Ascending aorta (tissue), 2 donors: ENCODE measurements around the gene PGC. TPM values are rescaled to one million over a fixed set of nuclear protein-coding genes. Genes with fewer than 3 reads are reported as not detected.

Experiments used
- DNase-seq, 2 donors: peaks; one replicate each; pipeline ENCODE4 v3.0.0-alpha.2; 2019; ENCODE audit warnings: low spot score in 2 of 2
- H3K27ac ChIP-seq, 2 donors: fragments of 200-600 bp; sonication (generic); one replicate each; pipeline ENCODE4 v1.5.1; 2016 to 2017; ENCODE audit warnings: mild to moderate bottlenecking in 1 of 2
- H3K27me3 ChIP-seq: fragments of 200-600 bp; sonication (generic); one replicate; pipeline ENCODE4 v1.5.1; 2017
- H3K36me3 ChIP-seq, 2 donors: fragments of 200-600 bp; sonication (generic); one replicate each; pipeline ENCODE4 v1.5.1; 2016
- H3K4me1 ChIP-seq, 2 donors: fragments of 200-600 bp; sonication (generic); one replicate each; pipeline ENCODE4 v1.5.1; 2016 to 2017; ENCODE audit warnings: mild to moderate bottlenecking in 1 of 2
- H3K4me3 ChIP-seq, 2 donors: fragments of 200-600 bp; sonication (generic); one replicate each; pipeline ENCODE4 v1.5.1; 2016 to 2017; ENCODE audit warnings: mild to moderate bottlenecking in 1 of 2
- H3K9me3 ChIP-seq, 2 donors: fragments of 200-600 bp; sonication (generic); one replicate each; pipeline ENCODE4 v1.5.1; 2016
- CTCF ChIP-seq, 3 experiments: fragments of 200-600 bp in 2 of 3; fragments of 450-650 bp in 1 of 3; sonication (generic) in 2 of 3; IDR thresholded peaks; one replicate each; pipeline ENCODE4 v1.5.1; 2016 to 2019; ENCODE audit warnings: antibody characterized with exemption in 3 of 3, mild to moderate bottlenecking in 1 of 3, moderate library complexity in 1 of 3
- intact Hi-C: fragments of 100-400 bp; cut with DNase I; formaldehyde crosslinking; loops from one replicate; pipeline ENCODE4 v1.15.1; 2023
- total RNA-seq: library from RNA; depleted of rRNA; stranded (reverse); fragments of >200 nt; gene quantifications from one replicate; pipeline ENCODE4 v1.1.0, GENCODE V29; 2016

Gene PGC
- total RNA-seq, 1 donor from 2014 or later = 0.53 TPM

DNA sequence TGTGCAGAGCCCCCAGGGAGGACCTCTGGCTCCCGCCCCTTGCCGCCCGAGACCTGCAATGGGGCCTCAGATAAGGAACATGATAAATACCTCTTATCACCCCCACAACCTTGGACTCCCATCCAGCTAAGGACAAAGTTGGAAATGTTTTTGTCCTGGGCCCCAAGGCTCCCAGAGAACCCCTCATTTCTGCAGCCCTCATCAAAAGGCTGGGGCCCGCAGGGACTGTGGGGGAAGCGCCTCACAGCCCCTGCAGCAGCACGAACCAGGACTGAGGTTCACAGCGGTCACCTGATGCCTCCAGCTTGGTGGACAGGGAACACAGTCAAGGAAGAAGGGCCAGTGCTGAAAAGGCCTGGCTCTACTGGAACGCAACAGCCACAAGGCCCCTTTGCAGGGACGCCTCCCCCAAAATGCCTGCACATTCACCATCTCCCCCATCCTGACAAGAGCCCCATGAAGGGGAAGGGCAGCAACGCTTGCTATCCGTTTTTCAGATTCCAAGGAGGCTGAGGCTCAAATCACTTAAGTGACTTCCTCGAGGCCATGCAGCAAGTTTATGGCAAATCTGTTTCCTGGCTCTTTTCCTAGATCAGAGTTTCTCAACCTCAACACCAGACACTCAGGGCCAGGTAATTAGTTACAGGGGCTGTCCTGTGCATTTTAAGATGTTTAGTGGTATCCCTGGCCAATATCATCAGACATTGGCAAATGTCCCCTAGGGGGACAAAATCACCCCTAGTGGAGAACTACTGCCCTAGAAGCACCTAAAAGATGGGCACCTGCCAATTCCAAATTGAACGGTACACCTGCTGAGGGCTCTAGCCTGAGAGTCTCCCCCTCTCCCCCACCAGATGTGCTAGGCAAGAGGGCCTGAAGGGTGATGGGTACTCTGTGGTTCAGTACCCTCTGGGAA is 22.4 kb downstream of the PGC start:
- intact Hi-C loops = no loop called here
- Histone ChIP-seq H3K36me3 (no peaks in the 10 kb centered on the region), H3K9me3 (no peaks in the 10 kb centered on the region), H3K27ac (peak overlapping the region; percentile 66 to 67), H3K27me3 (no peaks in the 10 kb centered on the region), H3K4me3 (no peak overlapping the region), H3K4me1 (peaks cover 4 to 28% of the 10 kb centered on the region in 2 donors)
- TF ChIP-seq CTCF (IDR thresholded peaks at IDR 0.05) = no peak
- no peak for DNase-seq

GRCh38 chr6:41724228-41724580 is 23.0 kb downstream of the PGC start:
- no peak for TF ChIP-seq CTCF (IDR thresholded peaks at IDR 0.05)
- Histone ChIP-seq H3K4me3 (no peak overlapping the region), H3K27me3 (no peaks in the 10 kb centered on the region), H3K36me3 (no peaks in the 10 kb centered on the region), H3K27ac (peak overlapping the region; percentile 66 to 67), H3K4me1 (peaks cover 4 to 30% of the 10 kb centered on the region in 2 donors), H3K9me3 (no peaks in the 10 kb centered on the region)
- DNase-seq = no peak
- intact Hi-C loops = no loop called here

DNA sequence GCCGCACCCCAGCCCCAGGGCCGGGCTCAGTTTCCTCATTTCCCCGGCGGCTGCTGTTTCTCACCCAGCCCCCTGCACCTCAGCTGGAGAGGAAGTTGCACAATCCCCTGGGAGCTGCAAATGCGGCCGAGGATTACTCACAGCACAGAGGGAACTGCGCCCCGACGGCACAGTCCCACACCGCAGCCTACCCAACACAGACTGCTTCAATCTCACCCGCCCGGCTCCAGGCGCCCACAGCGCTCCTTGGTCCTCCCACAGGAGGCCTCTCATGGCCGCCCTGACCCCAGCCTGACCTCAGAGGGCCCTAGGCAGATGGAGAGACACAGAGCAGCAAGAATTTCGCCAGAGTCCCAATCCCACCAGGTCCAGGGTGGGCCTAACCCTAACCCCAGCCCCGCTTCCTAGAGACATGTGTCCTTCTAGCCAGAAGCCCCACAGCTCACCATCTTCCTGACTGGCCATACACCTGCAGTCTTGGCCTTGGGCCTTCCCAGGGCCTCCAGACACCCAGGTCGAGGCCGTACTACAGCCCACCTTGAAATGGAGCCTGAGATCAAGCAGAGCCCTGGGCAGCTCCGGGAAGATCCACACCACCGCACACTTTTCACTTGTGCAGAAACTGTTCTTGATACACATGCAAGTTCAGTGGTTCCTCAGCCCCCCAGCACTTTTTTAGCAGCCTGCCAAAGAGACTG is 23.5 kb downstream of the PGC start:
- peak in 2 of 3 experiments; percentile 21 to 23 for TF ChIP-seq CTCF (IDR thresholded peaks at IDR 0.05)
- Histone ChIP-seq H3K4me3 (peak overlapping the region in 1 of 2 donors; percentile 12), H3K9me3 (no peaks in the 10 kb centered on the region), H3K27ac (peak overlapping the region; percentile 66 to 67), H3K27me3 (no peaks in the 10 kb centered on the region), H3K4me1 (peaks cover 4 to 34% of the 10 kb centered on the region in 2 donors), H3K36me3 (no peaks in the 10 kb centered on the region)
- intact Hi-C loops = loop anchor here (1.0 kb wide), 1 partner anchor 12 kb away; the partner anchor contains the start of gene TFEB
- peak; percentile 77 to 90 for DNase-seq

GRCh38 chr6:41722969-41723529 is 24.1 kb downstream of the PGC start:
- peaks cover 4 to 34% of the 10 kb centered on the region in 2 donors for H3K4me1 ChIP-seq
- no peaks in the 10 kb centered on the region for H3K36me3 ChIP-seq
- no peaks in the 10 kb centered on the region for H3K27me3 ChIP-seq
- DNase-seq = no peak
- peak overlapping the region; percentile 66 to 67 for H3K27ac ChIP-seq
- peak overlapping the region in 1 of 2 donors; percentile 12 for H3K4me3 ChIP-seq
- no peaks in the 10 kb centered on the region for H3K9me3 ChIP-seq
- intact Hi-C loops = loop anchor here (1.0 kb wide), 1 partner anchor 12 kb away; the partner anchor contains the start of gene TFEB
- TF ChIP-seq CTCF (IDR thresholded peaks at IDR 0.05) = no peak

GRCh38 chr6:41721414-41721813 is 25.8 kb downstream of the PGC start:
- DNase-seq = no peak
- H3K4me1 ChIP-seq = peaks cover 4 to 43% of the 10 kb centered on the region in 2 donors
- H3K27me3 ChIP-seq = no peaks in the 10 kb centered on the region
- TF ChIP-seq CTCF (IDR thresholded peaks at IDR 0.05) = no peak
- no peak overlapping the region for H3K4me3 ChIP-seq
- H3K36me3 ChIP-seq = no peaks in the 10 kb centered on the region
- H3K27ac ChIP-seq = no peak overlapping the region
- intact Hi-C loops = no loop called here
- H3K9me3 ChIP-seq = no peaks in the 10 kb centered on the region
